MM.1S (cell line): Measurements from ENCODE around the gene BCL2.

Experiments
- DNase-seq: peaks from one replicate; pipeline ENCODE4 v3.0.0-alpha.2; 2015
- H2AFZ ChIP-seq: fragments of 300-600 bp; sonication (generic); 2 replicates; pipeline ENCODE4 v1.6.0; 2016; ENCODE audit warnings: antibody characterized with exemption, low read length
- H3F3A ChIP-seq: fragments of 300-600 bp; sonication (generic); 2 replicates; pipeline ENCODE4 v1.6.1; 2016; ENCODE audit warnings: mild to moderate bottlenecking, antibody characterized with exemption, low read length, moderate library complexity, mixed read lengths; ENCODE audit not compliant: insufficient read depth
- H3K27ac ChIP-seq: fragments of 300-600 bp; sonication (generic); 2 replicates; pipeline ENCODE4 v1.5.1; 2016; ENCODE audit warnings: mild to moderate bottlenecking, low read length
- H3K27me3 ChIP-seq: fragments of 300-600 bp; sonication (generic); replicated peaks from 2 replicates; pipeline ENCODE4 v1.6.0; 2016; ENCODE audit warnings: low read length; ENCODE audit not compliant: insufficient read depth
- H3K36me3 ChIP-seq: fragments of 300-600 bp; sonication (generic); replicated peaks from 2 replicates; pipeline ENCODE4 v1.6.1; 2016; ENCODE audit warnings: mild to moderate bottlenecking, low read length, mixed read lengths; ENCODE audit not compliant: insufficient read depth
- H3K4me1 ChIP-seq: fragments of 300-600 bp; sonication (generic); 2 replicates; pipeline ENCODE4 v1.6.1; 2016; ENCODE audit warnings: low read length, mixed read lengths
- H3K4me2 ChIP-seq: fragments of 300-600 bp; sonication (generic); 2 replicates; pipeline ENCODE4 v1.6.0; 2016; ENCODE audit warnings: low read depth, low read length
- H3K4me3 ChIP-seq: fragments of 300-600 bp; sonication (generic); 2 replicates; pipeline ENCODE4 v1.5.1; 2016; ENCODE audit warnings: low read length, mixed read lengths
- H3K79me2 ChIP-seq: fragments of 300-600 bp; sonication (generic); 2 replicates; pipeline ENCODE4 v1.6.1; 2016; ENCODE audit warnings: mixed run types, low read length, mixed read lengths
- H3K9ac ChIP-seq: fragments of 300-600 bp; sonication (generic); 2 replicates; pipeline ENCODE4 v1.6.1; 2016; ENCODE audit warnings: low read length, mixed read lengths
- H3K9me2 ChIP-seq: fragments of 300-600 bp; sonication (generic); replicated peaks from 2 replicates; pipeline ENCODE4 v1.6.1; 2016; ENCODE audit warnings: mild to moderate bottlenecking, low read length, mixed read lengths; ENCODE audit not compliant: insufficient read depth
- H3K9me3 ChIP-seq: fragments of 300-600 bp; sonication (generic); replicated peaks from 2 replicates; pipeline ENCODE4 v1.6.1; 2016; ENCODE audit warnings: mild to moderate bottlenecking, low read length, mixed read lengths; ENCODE audit not compliant: insufficient read depth
- H4K20me1 ChIP-seq: fragments of 300-600 bp; sonication (generic); 2 replicates; pipeline ENCODE4 v1.6.1; 2016; ENCODE audit warnings: mild to moderate bottlenecking, low read length, moderate library complexity, mixed read lengths; ENCODE audit not compliant: insufficient read depth
- CTCF ChIP-seq: fragments of 300-600 bp; sonication (generic); IDR thresholded peaks from 2 replicates; pipeline ENCODE4 v1.5.1; 2016; ENCODE audit warnings: antibody characterized with exemption, low read length, mixed read lengths
- EZH2 ChIP-seq: fragments of 300-600 bp; sonication (generic); optimal IDR thresholded peaks from 2 replicates; pipeline ENCODE3; 2017; ENCODE audit warnings: low read depth, mild to moderate bottlenecking, antibody characterized with exemption, low read length, mixed read lengths
- EZH2phosphoT487 ChIP-seq: fragments of 300-600 bp; sonication (generic); IDR thresholded peaks from 2 replicates; pipeline ENCODE4 v1.6.1; 2018; ENCODE audit warnings: antibody characterized with exemption, low read length

Gene BCL2

DNA sequence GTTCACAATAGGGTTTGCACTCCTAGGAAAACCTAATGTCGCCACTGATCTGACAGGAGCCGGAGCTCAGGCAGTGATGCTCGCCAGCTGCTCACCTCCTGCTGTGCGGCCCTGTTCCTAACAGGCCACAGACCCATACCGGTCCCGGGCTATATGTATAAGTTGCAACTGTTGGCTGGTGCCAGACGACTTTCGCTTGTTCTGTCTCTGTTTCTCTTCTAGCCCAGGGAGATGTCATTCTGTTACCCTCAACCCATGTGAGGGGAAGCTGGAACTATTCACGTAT lies 170.3 kb downstream of the BCL2 start:
- H3K27ac ChIP-seq: no peak overlapping the region
- H3K9me2 ChIP-seq: no peaks in the 10 kb centered on the region
- H3K4me2 ChIP-seq: no peak overlapping the region
- H3K79me2 ChIP-seq: peaks cover 94% of the 10 kb centered on the region
- H3K27me3 ChIP-seq: no peaks in the 10 kb centered on the region
- TF ChIP-seq CTCF (no peak), EZH2phosphoT487 (no peak), EZH2 (no peak)
- no peak for DNase-seq
- no peaks in the 10 kb centered on the region for H3K4me1 ChIP-seq
- H3K4me3 ChIP-seq: no peak overlapping the region
- H3K9me3 ChIP-seq: no peaks in the 10 kb centered on the region
- H3F3A ChIP-seq: no peaks in the 10 kb centered on the region
- H4K20me1 ChIP-seq: no peaks in the 10 kb centered on the region
- H3K9ac ChIP-seq: no peak overlapping the region
- no peaks in the 10 kb centered on the region for H3K36me3 ChIP-seq
- H2AFZ ChIP-seq: no peak overlapping the region

DNA sequence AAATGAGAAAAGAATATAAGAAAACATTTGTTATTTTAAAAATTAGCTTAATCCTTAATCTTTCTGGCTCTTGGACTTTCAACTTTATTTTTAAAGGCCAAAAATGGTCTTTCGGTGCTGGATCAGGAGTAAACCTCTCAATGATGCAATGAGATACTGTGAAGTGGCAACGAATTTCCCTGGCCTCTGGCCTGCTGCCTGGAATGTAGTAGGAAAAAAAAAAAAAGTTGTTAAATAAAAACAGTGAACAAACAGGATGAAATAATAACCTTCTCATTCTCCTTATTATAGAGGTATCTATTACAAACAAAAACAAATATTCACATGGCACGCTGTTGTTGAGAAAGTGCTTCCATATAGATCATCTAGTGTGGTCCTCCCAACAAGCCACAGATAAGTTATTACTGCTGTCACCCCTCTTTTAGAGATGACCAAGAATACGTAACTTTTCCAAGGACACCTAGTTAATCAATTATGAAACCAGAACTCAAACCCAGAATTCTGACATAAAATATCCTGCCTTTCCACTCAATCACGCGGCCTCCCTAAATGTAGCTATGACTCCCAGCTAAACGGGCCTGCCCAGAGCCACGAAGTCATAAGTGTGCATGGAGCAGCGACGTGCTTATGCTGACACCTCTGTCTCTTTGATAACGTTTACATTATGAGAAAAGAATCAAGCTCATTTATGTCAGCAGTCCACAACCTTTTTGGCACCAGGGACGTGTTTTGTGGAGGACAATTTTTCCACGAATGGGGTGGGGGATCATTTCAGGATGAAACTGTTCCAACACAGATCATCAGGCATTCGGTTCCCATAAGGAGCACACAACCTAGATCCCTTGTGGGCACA lies 170.9 kb downstream of the BCL2 start:
- no peak for TF ChIP-seq EZH2phosphoT487
- H4K20me1 ChIP-seq: no peaks in the 10 kb centered on the region
- H3K9me2 ChIP-seq: no peaks in the 10 kb centered on the region
- H3K4me3 ChIP-seq: no peak overlapping the region
- no peak for DNase-seq
- no peaks in the 10 kb centered on the region for H3K27me3 ChIP-seq
- H3K4me2 ChIP-seq: no peak overlapping the region
- H3F3A ChIP-seq: no peaks in the 10 kb centered on the region
- no peak overlapping the region for H3K27ac ChIP-seq
- H3K4me1 ChIP-seq: peaks cover 5% of the 10 kb centered on the region
- H3K9me3 ChIP-seq: no peaks in the 10 kb centered on the region
- no peak overlapping the region for H2AFZ ChIP-seq
- no peaks in the 10 kb centered on the region for H3K36me3 ChIP-seq
- peaks cover 94% of the 10 kb centered on the region for H3K79me2 ChIP-seq
- no peak overlapping the region for H3K9ac ChIP-seq

- Histone ChIP-seq H3K27me3 (no peaks in the 10 kb centered on the region), H3K4me3 (no peak overlapping the region), H3K27ac (no peak overlapping the region), H3F3A (peaks cover 5% of the 10 kb centered on the region; the same call in 1 of the 2 replicates), H3K4me1 (peaks cover 12% of the 10 kb centered on the region), H4K20me1 (no peaks in the 10 kb centered on the region), H3K4me2 (no peak overlapping the region), H3K9me2 (no peaks in the 10 kb centered on the region), H3K9me3 (no peaks in the 10 kb centered on the region), H3K9ac (no peak overlapping the region), H3K36me3 (no peaks in the 10 kb centered on the region), H2AFZ (no peak overlapping the region), H3K79me2 (peaks cover 94% of the 10 kb centered on the region)
- no peak for DNase-seq
- no peak for TF ChIP-seq EZH2phosphoT487
- TF ChIP-seq EZH2: no peak
- TF ChIP-seq CTCF: no peak
Observed at GRCh38 chr18:63147973-63148372, 171.6 kb downstream of the BCL2 start.

- Histone ChIP-seq H3K27ac (no peak overlapping the region), H3K9me2 (no peaks in the 10 kb centered on the region), H3K79me2 (peaks cover 94% of the 10 kb centered on the region), H3K4me1 (peaks cover 22% of the 10 kb centered on the region), H3K4me2 (no peak overlapping the region), H3K9ac (no peak overlapping the region), H3K27me3 (no peaks in the 10 kb centered on the region), H3F3A (peaks cover 15% of the 10 kb centered on the region), H3K9me3 (no peaks in the 10 kb centered on the region), H3K36me3 (no peaks in the 10 kb centered on the region), H2AFZ (no peak overlapping the region), H4K20me1 (no peaks in the 10 kb centered on the region), H3K4me3 (no peak overlapping the region)
- DNase-seq: no peak
- TF ChIP-seq CTCF (no peak), EZH2phosphoT487 (no peak), EZH2 (no peak)
Observed at GRCh38 chr18:63146828-63147409, 172.7 kb downstream of the BCL2 start.
